Uterus (tissue), 4 donors: ENCODE measurements around the gene CARD14. TPM values are rescaled to one million over a fixed set of nuclear protein-coding genes. Genes with fewer than 3 reads are reported as not detected.
"Not testable (repeated sequence)": the region's sequence is repeated elsewhere in the genome, so short reads cannot be mapped to it uniquely, and the experiment has no call there.

ENCODE experiments used
- DNase-seq, 2 donors: peaks; one replicate each; pipeline ENCODE4 v3.0.0-alpha.2; 2019 to 2020
- H3K27ac ChIP-seq, 2 donors: fragments of 200-600 bp; sonication (generic); 1 replicate in 1 of 2; 2 replicates in 1 of 2; pipeline ENCODE4 v1.5.1; 2016 to 2018
- H3K27me3 ChIP-seq, 2 donors: fragments of 200-600 bp; sonication (generic); one replicate each; pipeline ENCODE4 v1.5.1; 2018 to 2019; ENCODE audit warnings: control low read depth in 1 of 2
- H3K36me3 ChIP-seq, 2 donors: fragments of 200-600 bp; sonication (generic); one replicate each; pipeline ENCODE4 v1.5.1; 2019; ENCODE audit warnings: control low read depth in 1 of 2
- H3K4me1 ChIP-seq, 2 donors: fragments of 200-600 bp; sonication (generic); one replicate each; pipeline ENCODE4 v1.5.1; 2018 to 2019; ENCODE audit warnings: control low read depth in 1 of 2
- H3K4me3 ChIP-seq, 2 donors: fragments of 200-600 bp; sonication (generic); 1 replicate in 1 of 2; 2 replicates in 1 of 2; pipeline ENCODE4 v1.5.1; 2018 to 2019; ENCODE audit warnings: mild to moderate bottlenecking in 1 of 2
- H3K9me3 ChIP-seq, 2 donors: fragments of 200-600 bp; sonication (generic); one replicate each; pipeline ENCODE4 v1.5.1; 2019; ENCODE audit warnings: control low read depth in 1 of 2
- POLR2A ChIP-seq, 2 donors: fragments of 450-650 bp; IDR thresholded peaks; one replicate each; pipeline ENCODE4 v1.6.1; 2016; ENCODE audit warnings: antibody characterized with exemption in 2 of 2, mild to moderate bottlenecking in 1 of 2, moderate library complexity in 1 of 2
- intact Hi-C: fragments of 100-400 bp; cut with DNase I; formaldehyde crosslinking; loops from one replicate; pipeline ENCODE4 v1.15.1; 2023; ENCODE audit warnings: low total_unique reads
- total RNA-seq, 4 donors: library from RNA; depleted of rRNA in 3 of 4; stranded (reverse); fragments of >200 nt in 3 of 4; gene quantifications; one replicate each; pipeline versions ENCODE4 v1.1.0 to v1.2.4, GENCODE V29; 2014 to 2023
- TF ChIP-seq, protein P1 (sequence below), 4 experiments: fragments of 200-600 bp in 2 of 4; fragments of 450-650 bp in 2 of 4; sonication (generic) in 2 of 4; IDR thresholded peaks; one replicate each; pipeline ENCODE4 v1.5.1; 2016 to 2019; ENCODE audit warnings: antibody characterized with exemption in 4 of 4, mild to moderate bottlenecking in 2 of 4, moderate library complexity in 1 of 4
- donor health status: DM: yes; HTN: yes; CAD: no.

The CARD14 gene
- total RNA-seq, 4 donors from 2014 or later, result 0.43 to 1.4 TPM; not detected in 2

DNA sequence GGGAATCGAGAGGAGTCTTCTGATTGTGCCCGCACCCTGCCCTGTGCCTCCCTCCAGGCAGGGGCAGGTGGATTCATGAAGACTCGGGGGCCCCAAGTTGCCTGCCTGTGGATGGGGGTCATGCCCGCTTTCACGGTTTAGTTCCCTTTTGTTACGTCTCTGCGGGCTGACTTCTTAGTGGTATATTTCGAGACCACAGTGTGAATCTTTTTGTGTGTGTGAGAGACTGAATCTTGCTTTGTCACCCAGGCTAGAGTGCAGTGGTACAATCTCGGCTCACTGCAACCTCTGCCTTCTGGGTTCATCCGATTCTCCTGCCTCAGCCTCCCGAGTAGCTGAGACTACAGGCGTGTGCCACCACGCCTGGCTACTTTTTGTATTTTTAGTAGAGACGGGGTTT, 72.7 kb downstream of the CARD14 start:
- no peaks in the 10 kb centered on the region for H3K36me3 ChIP-seq
- no peaks in the 10 kb centered on the region for H3K4me1 ChIP-seq
- intact Hi-C loops, result no loop called here
- H3K27me3 ChIP-seq, result no peaks in the 10 kb centered on the region
- DNase-seq, result no peak
- no peaks in the 10 kb centered on the region for H3K9me3 ChIP-seq
- H3K27ac ChIP-seq, result no peak overlapping the region
- no peak for TF ChIP-seq POLR2A (IDR thresholded peaks at IDR 0.05)
- TF ChIP-seq, protein P1, sequence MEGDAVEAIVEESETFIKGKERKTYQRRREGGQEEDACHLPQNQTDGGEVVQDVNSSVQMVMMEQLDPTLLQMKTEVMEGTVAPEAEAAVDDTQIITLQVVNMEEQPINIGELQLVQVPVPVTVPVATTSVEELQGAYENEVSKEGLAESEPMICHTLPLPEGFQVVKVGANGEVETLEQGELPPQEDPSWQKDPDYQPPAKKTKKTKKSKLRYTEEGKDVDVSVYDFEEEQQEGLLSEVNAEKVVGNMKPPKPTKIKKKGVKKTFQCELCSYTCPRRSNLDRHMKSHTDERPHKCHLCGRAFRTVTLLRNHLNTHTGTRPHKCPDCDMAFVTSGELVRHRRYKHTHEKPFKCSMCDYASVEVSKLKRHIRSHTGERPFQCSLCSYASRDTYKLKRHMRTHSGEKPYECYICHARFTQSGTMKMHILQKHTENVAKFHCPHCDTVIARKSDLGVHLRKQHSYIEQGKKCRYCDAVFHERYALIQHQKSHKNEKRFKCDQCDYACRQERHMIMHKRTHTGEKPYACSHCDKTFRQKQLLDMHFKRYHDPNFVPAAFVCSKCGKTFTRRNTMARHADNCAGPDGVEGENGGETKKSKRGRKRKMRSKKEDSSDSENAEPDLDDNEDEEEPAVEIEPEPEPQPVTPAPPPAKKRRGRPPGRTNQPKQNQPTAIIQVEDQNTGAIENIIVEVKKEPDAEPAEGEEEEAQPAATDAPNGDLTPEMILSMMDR (IDR thresholded peaks at IDR 0.05), result no peak
- H3K4me3 ChIP-seq, result no peak overlapping the region

DNA sequence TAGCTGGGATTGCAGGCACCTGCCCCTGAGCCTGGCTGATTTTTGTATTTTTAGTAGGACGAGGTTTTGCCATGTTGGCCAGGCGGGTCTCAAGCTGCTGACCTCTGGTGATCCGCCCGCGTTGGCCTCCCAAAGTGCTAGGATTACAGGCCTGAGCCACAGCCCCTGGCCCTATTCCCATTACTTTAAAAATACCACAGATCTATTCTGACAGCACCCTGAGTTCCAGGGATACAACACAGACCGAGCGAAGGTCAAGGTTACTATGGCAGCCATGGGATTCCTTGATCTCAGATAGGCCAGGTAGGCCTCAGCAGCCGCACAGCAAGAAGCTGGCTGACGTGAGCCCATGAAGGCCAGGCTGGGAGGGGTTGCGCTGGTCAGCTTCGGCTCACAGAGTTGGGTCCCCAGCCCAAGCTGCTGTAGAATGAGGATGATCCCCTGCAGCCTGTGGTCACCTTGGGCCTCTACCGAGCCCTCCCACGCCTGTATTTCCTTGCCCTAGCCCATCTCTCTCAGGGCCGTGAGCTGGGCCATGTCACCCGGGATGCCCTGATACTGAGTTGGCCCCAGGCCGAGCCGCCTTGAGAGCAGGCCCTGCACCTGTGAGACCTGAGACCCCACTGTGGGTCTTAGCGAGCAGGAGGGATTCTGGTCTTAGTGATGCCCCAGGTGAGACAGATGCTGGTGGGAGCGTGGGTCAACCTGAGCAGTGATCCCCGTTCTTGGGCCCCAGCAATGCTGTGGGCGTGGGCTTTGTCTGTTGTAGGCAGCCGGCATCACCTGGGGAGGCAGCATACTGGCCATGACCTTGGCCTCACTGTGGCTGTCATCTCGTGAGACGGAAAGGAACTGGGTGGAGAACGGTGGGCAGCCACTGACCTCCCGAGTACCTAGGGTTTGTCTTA, 74.0 kb downstream of the CARD14 start:
- Histone ChIP-seq H3K4me1 (no peaks in the 10 kb centered on the region), H3K27me3 (no peaks in the 10 kb centered on the region), H3K9me3 (no peaks in the 10 kb centered on the region), H3K36me3 (no peaks in the 10 kb centered on the region), H3K4me3 (no peak overlapping the region), H3K27ac (no peak overlapping the region)
- intact Hi-C loops, result no loop called here
- no peak for TF ChIP-seq POLR2A (IDR thresholded peaks at IDR 0.05)
- TF ChIP-seq, protein P1 (IDR thresholded peaks at IDR 0.05), result no peak
- DNase-seq, result no peak

DNA sequence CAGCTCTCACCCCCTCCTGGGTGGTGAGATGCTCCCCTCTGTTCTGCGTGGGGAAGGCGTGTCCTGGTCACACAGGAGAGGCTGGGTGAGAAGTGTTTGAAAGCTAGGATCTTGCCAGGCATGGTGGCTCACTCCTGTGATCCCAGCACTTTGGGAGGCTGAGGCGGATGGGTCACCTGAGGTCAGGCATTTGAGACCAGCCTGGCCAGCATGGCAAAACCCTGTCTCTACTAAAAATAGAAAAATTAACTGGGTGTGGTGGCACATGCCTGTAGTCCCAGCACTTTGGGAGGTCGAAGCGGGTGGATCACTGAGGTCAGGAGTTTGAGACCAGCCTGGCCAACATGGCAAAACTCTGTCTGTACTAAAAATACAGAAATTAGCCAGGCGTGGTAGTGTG, 74.6 kb downstream of the CARD14 start:
- H3K4me3 ChIP-seq, intact Hi-C loops, H3K27me3 ChIP-seq, H3K4me1 ChIP-seq, DNase-seq, H3K36me3 ChIP-seq, H3K9me3 ChIP-seq, H3K27ac ChIP-seq: not testable (repeated sequence)

DNA sequence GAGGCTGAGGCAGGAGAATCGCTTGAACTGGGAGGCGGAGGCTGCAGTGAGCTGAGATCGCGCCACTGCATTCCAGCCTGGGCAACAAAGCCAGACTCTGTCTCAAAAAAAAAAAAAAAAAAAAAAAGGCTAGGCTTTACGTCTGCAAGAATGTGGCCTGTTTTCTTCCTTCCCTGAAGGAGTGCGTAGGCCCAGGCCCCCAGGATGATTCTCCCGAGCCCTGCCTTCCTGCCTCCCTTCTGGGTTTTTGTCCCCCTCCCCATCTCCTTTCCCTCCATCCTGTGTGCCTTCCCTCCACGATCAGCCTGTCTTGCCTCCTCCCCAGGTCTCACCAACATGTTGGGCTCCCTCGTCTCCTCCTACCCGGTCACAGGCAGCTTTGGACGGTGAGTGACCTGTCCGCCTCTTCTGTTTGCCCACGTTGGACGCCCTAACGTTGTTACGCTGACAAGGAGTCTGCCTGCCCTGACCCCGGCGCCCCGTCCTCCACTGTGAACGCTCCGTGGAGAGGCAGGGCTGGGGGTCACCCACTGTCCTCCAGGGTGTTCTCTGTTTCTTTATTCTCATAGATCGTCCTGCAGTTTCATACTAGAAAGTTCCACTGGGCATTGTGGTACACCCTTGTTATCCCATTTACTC, 75.2 kb downstream of the CARD14 start:
- no peaks in the 10 kb centered on the region for H3K27me3 ChIP-seq
- no peak overlapping the region for H3K4me3 ChIP-seq
- H3K27ac ChIP-seq, result no peak overlapping the region
- no peak for DNase-seq
- H3K36me3 ChIP-seq, result no peaks in the 10 kb centered on the region
- TF ChIP-seq, protein P1 (IDR thresholded peaks at IDR 0.05), result no peak
- TF ChIP-seq POLR2A (IDR thresholded peaks at IDR 0.05), result no peak
- no peaks in the 10 kb centered on the region for H3K9me3 ChIP-seq
- intact Hi-C loops, result no loop called here
- no peaks in the 10 kb centered on the region for H3K4me1 ChIP-seq

DNA sequence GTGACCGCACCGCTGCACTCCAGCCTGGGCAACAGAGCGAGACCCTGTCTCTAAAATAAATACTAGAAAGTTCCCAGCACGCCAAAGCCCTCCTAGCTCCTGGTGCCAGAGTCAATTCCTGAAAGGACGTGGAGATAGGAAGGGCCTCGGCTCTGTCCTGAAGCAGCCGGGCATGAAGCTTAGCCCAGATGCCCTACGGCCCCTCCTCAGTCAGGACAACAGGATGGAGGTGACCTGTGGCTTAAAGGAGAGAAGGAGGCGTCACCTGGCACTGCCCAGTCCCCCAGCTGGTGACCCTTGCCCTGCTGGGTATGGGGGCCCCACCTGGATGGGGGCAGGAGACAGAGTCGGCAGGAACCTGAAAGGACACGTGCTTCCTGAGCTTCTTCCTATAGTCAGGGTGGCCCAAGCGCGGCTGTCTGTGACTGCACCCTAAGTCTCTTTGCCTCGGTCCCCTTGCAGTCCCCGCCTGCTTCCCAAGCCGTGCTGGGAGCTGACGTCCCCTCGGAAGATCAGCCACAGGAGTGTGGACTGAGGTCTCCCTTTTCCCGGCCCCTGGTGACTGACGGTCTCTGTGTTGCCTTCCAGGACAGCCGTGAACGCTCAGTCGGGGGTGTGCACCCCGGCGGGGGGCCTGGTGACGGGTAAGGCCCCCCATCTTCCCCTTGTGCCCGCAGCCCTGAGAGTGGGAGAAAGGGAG, 75.9 kb downstream of the CARD14 start:
- Histone ChIP-seq H3K27me3 (no peaks in the 10 kb centered on the region), H3K36me3 (no peaks in the 10 kb centered on the region), H3K27ac (no peak overlapping the region), H3K9me3 (no peaks in the 10 kb centered on the region), H3K4me3 (no peak overlapping the region), H3K4me1 (no peaks in the 10 kb centered on the region)
- DNase-seq, result no peak
- TF ChIP-seq, protein P1 (IDR thresholded peaks at IDR 0.05), result no peak
- TF ChIP-seq POLR2A (IDR thresholded peaks at IDR 0.05), result no peak
- intact Hi-C loops, result no loop called here
